GM13976 (cell line): Measurements from ENCODE around the gene RAB34.
"Not testable (repeated sequence)": the region's sequence is repeated elsewhere in the genome, so short reads cannot be mapped to it uniquely, and the experiment has no call there.

Source experiments
- DNase-seq: peaks from one replicate; pipeline ENCODE4 v3.0.0; 2012; ENCODE audit warnings: low spot score
- in situ Hi-C: fragments of 300-500 bp; cut with MboI; formaldehyde crosslinking; loops from one replicate; pipeline ENCODE4 v1.12.0; 2022; ENCODE audit warnings: low sequenced_read_pairs, mixed read lengths, inconsistent platforms; ENCODE audit not compliant: unreplicated experiment
- TF ChIP-seq, protein P1 (sequence below): IDR thresholded peaks from 2 replicates; pipeline ENCODE4 v1.5.1; 2012; ENCODE audit warnings: borderline replicate concordance, mild to moderate bottlenecking; ENCODE audit not compliant: insufficient read depth; ENCODE audit errors: extremely low read depth, missing control alignments, control extremely low read depth

RAB34 gene

DNA sequence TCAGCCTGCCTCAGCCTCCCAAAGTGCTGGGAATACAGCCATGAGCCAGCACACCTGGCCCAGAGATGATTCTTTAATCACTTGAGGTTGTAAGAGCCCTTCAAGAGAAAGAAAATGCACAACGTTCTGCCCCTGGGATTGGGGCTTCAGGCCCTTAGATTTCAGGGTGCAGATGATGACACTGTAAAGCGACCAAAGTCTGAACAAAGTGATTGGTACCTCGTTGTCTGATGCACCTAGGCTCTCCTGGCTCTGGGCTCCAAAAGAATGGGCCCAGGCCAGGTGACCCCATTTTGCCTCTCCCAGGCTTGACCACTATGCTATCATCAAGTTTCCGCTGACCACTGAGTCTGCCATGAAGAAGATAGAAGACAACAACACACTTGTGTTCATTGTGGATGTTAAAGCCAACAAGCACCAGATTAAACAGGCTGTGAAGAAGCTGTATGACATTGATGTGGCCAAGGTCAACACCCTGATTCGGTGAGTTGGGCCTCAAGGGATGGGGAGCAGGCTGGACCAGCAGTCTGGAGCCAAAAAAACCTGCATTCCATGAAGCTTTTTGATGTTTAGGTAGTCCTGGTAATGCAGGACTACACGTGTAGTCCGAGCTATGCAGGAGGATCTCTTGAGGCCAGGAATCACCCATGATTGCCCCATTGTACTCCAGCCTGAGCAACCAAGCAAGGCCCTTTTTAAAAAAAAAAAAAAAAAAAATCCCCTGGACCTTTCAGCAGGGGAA lies 4.9 kb upstream of the RAB34 start:
- in situ Hi-C loops, result no loop called here
- TF ChIP-seq, protein P1, sequence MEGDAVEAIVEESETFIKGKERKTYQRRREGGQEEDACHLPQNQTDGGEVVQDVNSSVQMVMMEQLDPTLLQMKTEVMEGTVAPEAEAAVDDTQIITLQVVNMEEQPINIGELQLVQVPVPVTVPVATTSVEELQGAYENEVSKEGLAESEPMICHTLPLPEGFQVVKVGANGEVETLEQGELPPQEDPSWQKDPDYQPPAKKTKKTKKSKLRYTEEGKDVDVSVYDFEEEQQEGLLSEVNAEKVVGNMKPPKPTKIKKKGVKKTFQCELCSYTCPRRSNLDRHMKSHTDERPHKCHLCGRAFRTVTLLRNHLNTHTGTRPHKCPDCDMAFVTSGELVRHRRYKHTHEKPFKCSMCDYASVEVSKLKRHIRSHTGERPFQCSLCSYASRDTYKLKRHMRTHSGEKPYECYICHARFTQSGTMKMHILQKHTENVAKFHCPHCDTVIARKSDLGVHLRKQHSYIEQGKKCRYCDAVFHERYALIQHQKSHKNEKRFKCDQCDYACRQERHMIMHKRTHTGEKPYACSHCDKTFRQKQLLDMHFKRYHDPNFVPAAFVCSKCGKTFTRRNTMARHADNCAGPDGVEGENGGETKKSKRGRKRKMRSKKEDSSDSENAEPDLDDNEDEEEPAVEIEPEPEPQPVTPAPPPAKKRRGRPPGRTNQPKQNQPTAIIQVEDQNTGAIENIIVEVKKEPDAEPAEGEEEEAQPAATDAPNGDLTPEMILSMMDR, result no peak
- DNase-seq, result no peak

- in situ Hi-C loops, DNase-seq: not testable (repeated sequence)
Observed at GRCh38 chr17:28720997-28721329, 3.3 kb upstream of the RAB34 start.

- TF ChIP-seq, protein P1, result no peak
Observed at GRCh38 chr17:28720247-28720996, 2.8 kb upstream of the RAB34 start.

DNA sequence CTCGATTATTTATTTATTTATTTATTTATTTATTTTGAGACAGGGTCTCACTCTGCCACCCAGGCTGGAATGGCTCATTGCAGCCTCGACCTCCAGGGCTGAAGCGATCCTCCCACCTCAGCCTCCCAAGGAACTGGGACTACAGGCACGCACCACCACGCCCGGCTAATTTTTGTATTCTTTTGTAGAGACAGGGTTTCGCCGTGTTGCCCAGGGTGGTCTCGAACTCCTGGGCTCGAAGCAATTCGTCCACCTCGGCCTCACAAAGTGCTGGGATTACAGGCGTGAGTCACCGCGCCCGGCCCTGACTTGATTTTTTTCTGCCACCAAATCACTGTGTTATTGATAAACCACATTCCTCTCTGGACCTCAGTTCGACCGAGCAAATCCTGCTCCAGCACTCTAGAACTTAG lies 1.4 kb upstream of the RAB34 start:
- no peak for DNase-seq
- TF ChIP-seq, protein P1, result no peak
- in situ Hi-C loops, result no loop called here

More at GRCh38 chr17:28720247-28720996, 2.8 kb upstream of the RAB34 start:
- DNase-seq, result no peak
- in situ Hi-C loops, result no loop called here

DNA sequence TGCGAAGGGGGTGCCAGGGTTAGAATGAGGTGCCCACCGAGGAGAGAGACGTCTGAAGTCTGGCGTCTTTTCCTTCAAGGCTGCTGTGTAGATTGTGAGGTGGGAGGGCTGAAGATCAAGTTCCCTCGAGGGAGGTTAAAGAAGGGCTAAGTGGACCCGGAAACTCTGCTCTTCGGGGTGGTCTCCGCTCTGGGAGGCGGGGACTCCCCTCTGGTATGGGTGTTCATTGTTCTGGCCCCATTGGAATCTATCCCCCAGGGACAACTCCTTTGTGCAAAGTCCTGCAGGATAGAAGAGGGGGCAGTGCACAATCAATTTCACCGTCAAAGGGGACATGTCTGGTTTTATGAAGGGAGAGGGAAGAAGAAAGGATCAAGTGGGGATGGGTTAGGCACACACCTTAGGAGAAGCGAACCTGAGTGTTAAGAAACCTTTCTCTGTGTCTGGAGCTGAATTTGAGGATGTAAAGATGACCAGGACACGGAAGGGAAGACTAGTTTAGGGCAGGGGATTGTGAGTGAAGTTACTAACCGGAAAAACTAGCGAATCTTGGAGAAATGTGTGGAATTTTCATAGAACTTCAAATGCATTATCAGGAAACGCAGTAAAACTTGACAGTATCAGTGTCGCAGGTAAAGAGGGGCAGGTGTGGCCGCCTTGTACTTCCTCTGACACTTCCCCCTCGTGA lies 809 bp upstream of the RAB34 start:
- TF ChIP-seq, protein P1, result no peak
- no peak for DNase-seq
- in situ Hi-C loops, result no loop called here

DNA sequence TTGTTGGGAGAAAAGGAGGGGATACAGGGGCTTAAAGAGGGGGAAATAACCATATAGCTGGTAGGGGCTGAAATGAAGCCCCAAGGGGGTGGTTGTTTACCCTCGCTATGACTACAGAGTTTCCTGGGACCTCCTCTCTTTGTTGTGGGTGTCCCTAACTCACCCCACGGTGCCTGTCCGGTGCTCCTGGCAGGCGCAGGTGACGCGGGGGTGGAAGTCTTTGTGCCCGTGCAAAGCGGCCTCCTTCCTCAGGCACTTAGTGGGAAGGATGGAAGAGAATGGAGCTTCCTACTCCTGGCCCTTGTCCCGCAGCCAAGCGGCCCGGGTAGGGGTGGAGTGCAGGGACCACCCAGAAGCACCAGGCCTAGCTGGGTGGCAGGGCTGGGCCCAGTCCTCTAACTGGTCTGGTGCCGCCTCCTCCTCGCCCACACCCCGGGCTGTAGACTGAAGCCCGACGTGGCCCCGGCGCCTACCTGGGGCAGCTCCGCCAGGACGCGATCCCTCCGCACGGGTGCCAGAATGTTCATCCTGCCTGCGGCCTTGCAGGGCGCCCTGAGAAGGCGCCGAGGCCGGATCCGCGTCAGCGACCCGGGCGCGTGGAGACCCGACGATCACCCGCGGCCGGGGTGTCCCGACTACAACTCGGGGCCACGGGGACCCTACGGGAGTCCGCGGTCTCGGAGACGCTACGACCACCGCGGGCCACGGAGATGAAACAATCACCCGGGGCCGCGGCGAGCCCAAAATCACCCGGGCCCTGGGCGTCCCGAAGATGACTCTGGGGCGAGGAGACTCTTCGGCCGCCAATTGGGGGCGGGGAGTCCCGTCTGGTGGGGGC lies 709 bp downstream of the RAB34 start:
- in situ Hi-C loops, result no loop called here
- no peak for DNase-seq
- TF ChIP-seq, protein P1, result no peak
